H1 (cell line): ENCODE data around the gene ANKS1B. TPM values are rescaled to one million over a fixed set of nuclear protein-coding genes. Genes with fewer than 3 reads are reported as not detected.

ENCODE experiments used
- CTCF ChIA-PET: fragments of 300-600 bp; sonication (Branson Sonifier 250); formaldehyde crosslinking; loops from one replicate; lab custom pipeline; 2021; ENCODE audit not compliant: partially characterized antibody; lab: Charles Lee
- POLR2A ChIA-PET: fragments of 300-600 bp; sonication (Branson Sonifier 250); formaldehyde crosslinking; loops from one replicate; lab custom pipeline; 2021; ENCODE audit warnings: inconsistent platforms; ENCODE audit not compliant: partially characterized antibody; lab: Charles Lee
- DNase-seq, 2 experiments: peaks; one replicate each; pipeline versions ENCODE4 v3.0.0 to v3.0.0-alpha.2; 2010 to 2022; ENCODE audit warnings: low spot score in 2 of 2, low read depth in 1 of 2, mixed read lengths in 1 of 2
- FAIRE-seq: peaks from 2 replicates; lab custom pipeline; 2011; peaks lifted over from hg19 to GRCh38; lab: Jason Lieb, UNC
- H2AFZ ChIP-seq: 2 replicates; pipeline ENCODE4 v1.8.1; 2012; ENCODE audit warnings: low read length, inconsistent platforms
- H2AK5ac ChIP-seq: 2 replicates; pipeline ENCODE4 v1.6.1; 2013; ENCODE audit warnings: low read depth, low read length
- H2BK120ac ChIP-seq: replicated peaks from 2 replicates; pipeline ENCODE3; 2013; ENCODE audit warnings: low read depth, low read length, inconsistent platforms
- H2BK12ac ChIP-seq: 2 replicates; pipeline ENCODE4 v1.6.1; 2013; ENCODE audit warnings: low read depth, low read length
- H2BK15ac ChIP-seq: 2 replicates; pipeline ENCODE4 v1.6.1; 2013; ENCODE audit warnings: low read length
- H2BK20ac ChIP-seq: 2 replicates; pipeline ENCODE4 v1.6.1; 2013; ENCODE audit warnings: low read length
- H2BK5ac ChIP-seq: 2 replicates; pipeline ENCODE4 v1.6.1; 2013; ENCODE audit warnings: low read depth, low read length
- H3K14ac ChIP-seq: 2 replicates; pipeline ENCODE4 v1.6.1; 2013; ENCODE audit warnings: inconsistent platforms; ENCODE audit not compliant: insufficient read length
- H3K18ac ChIP-seq: 2 replicates; pipeline ENCODE4 v1.6.1; 2013; ENCODE audit warnings: low read length; ENCODE audit errors: extremely low read depth
- H3K23ac ChIP-seq: 2 replicates; pipeline ENCODE4 v1.6.1; 2013; ENCODE audit warnings: inconsistent platforms; ENCODE audit not compliant: insufficient read length
- H3K23me2 ChIP-seq: 2 replicates; pipeline ENCODE4 v1.6.1; 2013; ENCODE audit warnings: low read depth, low read length
- H3K27ac ChIP-seq: 2 replicates; pipeline ENCODE4 v1.6.1; 2011; ENCODE audit warnings: low read depth, low read length, inconsistent platforms
- H3K27me3 ChIP-seq, 4 experiments: replicated peaks in 1 of 4; 1 replicate in 1 of 4; 2 replicates in 3 of 4; pipeline versions ENCODE4 v1.6.1 to v1.8.1; 2011 to 2013; ENCODE audit warnings: low read length in 3 of 4, mild to moderate bottlenecking in 3 of 4, inconsistent platforms in 2 of 4, mixed read lengths in 2 of 4, moderate library complexity in 1 of 4; ENCODE audit not compliant: control insufficient read depth in 3 of 4, insufficient read depth in 3 of 4; ENCODE audit errors: extremely low read depth in 1 of 4
- H3K36me3 ChIP-seq, 4 experiments: 2 replicates each; pipeline versions ENCODE4 v1.6.1 to v1.8.1; 2011 to 2013; ENCODE audit warnings: mild to moderate bottlenecking in 4 of 4, low read length in 3 of 4, moderate library complexity in 2 of 4, control low read depth in 1 of 4, inconsistent platforms in 1 of 4; ENCODE audit not compliant: insufficient read depth in 4 of 4, control insufficient read depth in 2 of 4
- H3K4ac ChIP-seq: replicated peaks from 2 replicates; pipeline ENCODE3; 2013; ENCODE audit warnings: low read length, low read depth, mixed read lengths, inconsistent platforms; ENCODE audit not compliant: insufficient read length
- H3K4me1 ChIP-seq, 4 experiments: replicated peaks in 1 of 4; 1 replicate in 1 of 4; 2 replicates in 3 of 4; pipeline versions ENCODE4 v1.6.1 to v1.8.1; 2011 to 2013; ENCODE audit warnings: low read length in 3 of 4, inconsistent platforms in 2 of 4, mixed read lengths in 1 of 4; ENCODE audit not compliant: insufficient read depth in 4 of 4, control insufficient read depth in 3 of 4
- H3K4me2 ChIP-seq, 2 experiments: 2 replicates each; pipeline versions ENCODE4 v1.6.1 to v1.8.1; 2011 to 2013; ENCODE audit warnings: low read depth in 2 of 2, low read length in 2 of 2, control low read depth in 1 of 2, inconsistent platforms in 1 of 2, mild to moderate bottlenecking in 1 of 2; ENCODE audit not compliant: insufficient read depth in 1 of 2
- H3K4me3 ChIP-seq, 4 experiments: fragments of 200-600, 300-600 bp in 1 of 4; sonication (generic), shearing (Covaris generic), sonication (Bioruptor Twin) in 1 of 4; 2 replicates each; pipeline versions ENCODE4 v1.5.1 to v1.8.1; 2011 to 2016; ENCODE audit warnings: low read length in 4 of 4, low read depth in 3 of 4, control low read depth in 2 of 4, inconsistent platforms in 2 of 4, mild to moderate bottlenecking in 2 of 4, mixed read lengths in 1 of 4, moderate library complexity in 1 of 4; ENCODE audit not compliant: insufficient read depth in 2 of 4; ENCODE audit errors: extremely low read depth in 1 of 4
- H3K56ac ChIP-seq: replicated peaks from 2 replicates; pipeline ENCODE3; 2013; ENCODE audit warnings: low read depth, mild to moderate bottlenecking, mixed read lengths, low read length, inconsistent platforms; ENCODE audit not compliant: insufficient read length
- H3K79me1 ChIP-seq: 2 replicates; pipeline ENCODE4 v1.6.1; 2013; ENCODE audit warnings: low read depth, low read length, control low read depth
- H3K79me2 ChIP-seq, 2 experiments: 2 replicates each; pipeline versions ENCODE4 v1.6.1 to v1.8.1; 2012 to 2013; ENCODE audit warnings: low read length in 2 of 2, mild to moderate bottlenecking in 2 of 2, inconsistent platforms in 1 of 2; ENCODE audit not compliant: insufficient read depth in 2 of 2, control insufficient read depth in 1 of 2
- H3K9ac ChIP-seq, 4 experiments: replicated peaks in 1 of 4; 1 replicate in 1 of 4; 2 replicates in 3 of 4; pipeline versions ENCODE4 v1.6.1 to v1.8.1; 2011 to 2013; ENCODE audit warnings: low read depth in 3 of 4, low read length in 3 of 4, control low read depth in 2 of 4, mild to moderate bottlenecking in 2 of 4, moderate library complexity in 2 of 4, inconsistent platforms in 1 of 4; ENCODE audit errors: extremely low read depth in 1 of 4
- H3K9me3 ChIP-seq, 2 experiments: 2 replicates each; pipeline versions ENCODE4 v1.6.1 to v1.8.1; 2012 to 2013; ENCODE audit warnings: mild to moderate bottlenecking in 2 of 2, moderate library complexity in 2 of 2, control low read depth in 1 of 2, inconsistent platforms in 1 of 2, low read depth in 1 of 2, low read length in 1 of 2, mixed read lengths in 1 of 2; ENCODE audit not compliant: insufficient read depth in 2 of 2
- H4K20me1 ChIP-seq, 2 experiments: replicated peaks in 1 of 2; 2 replicates each; pipeline versions ENCODE3 to v1.8.1; 2011 to 2013; ENCODE audit warnings: inconsistent platforms in 2 of 2, low read length in 2 of 2, mild to moderate bottlenecking in 1 of 2; ENCODE audit not compliant: insufficient read depth in 2 of 2, control insufficient read depth in 1 of 2
- H4K5ac ChIP-seq: 2 replicates; pipeline ENCODE4 v1.6.1; 2013; ENCODE audit warnings: low read length, low read depth, mixed read lengths, inconsistent platforms; ENCODE audit not compliant: insufficient read length
- H4K8ac ChIP-seq: 2 replicates; pipeline ENCODE4 v1.8.0; 2013; ENCODE audit warnings: mild to moderate bottlenecking, moderate library complexity, low read length, inconsistent platforms; ENCODE audit not compliant: insufficient read depth; ENCODE audit errors: extremely low read depth
- H4K91ac ChIP-seq: replicated peaks from 2 replicates; pipeline ENCODE3; 2013; ENCODE audit warnings: low read length, mixed read lengths, inconsistent platforms; ENCODE audit not compliant: insufficient read length
- CBX5 ChIP-seq: fragments of 300-800, 300-1000 bp; sonication (generic); IDR thresholded peaks from 2 replicates; pipeline ENCODE4 v1.7.1; 2016; ENCODE audit warnings: antibody characterized with exemption, low read length, low read depth
- SIN3A ChIP-seq, 2 experiments: IDR thresholded peaks in 1 of 2; conservative IDR thresholded peaks in 1 of 2; 2 replicates each; pipeline ENCODE4 v1.6.1; 2011 to 2012; ENCODE audit warnings: low read length in 2 of 2, improper control_type of control experiment in 1 of 2, low read depth in 1 of 2, mild to moderate bottlenecking in 1 of 2
- TAF7 ChIP-seq: optimal IDR thresholded peaks from 2 replicates; pipeline ENCODE3; 2011; ENCODE audit warnings: low read depth, mild to moderate bottlenecking, inconsistent platforms, low read length, moderate library complexity, borderline replicate concordance
- TCF12 ChIP-seq: IDR thresholded peaks from 2 replicates; pipeline ENCODE4 v1.6.1; 2011; ENCODE audit warnings: low read depth, mild to moderate bottlenecking, low read length
- WGBS, 2 experiments: shearing (Covaris generic) in 1 of 2; methylation state at CpG; one replicate each; pipeline versions ENCODE4 v1.1.6 to v1.1.7; 2013 to 2015; ENCODE audit warnings: low lambda C conversion rate in 2 of 2, mixed read lengths in 2 of 2, inconsistent platforms in 1 of 2, low coverage in 1 of 2, missing lambda C conversion rate in 1 of 2; ENCODE audit not compliant: insufficient replicate concordance in 2 of 2, insufficient coverage in 1 of 2, insufficient read length in 1 of 2; ENCODE audit errors: extremely low coverage in 1 of 2, missing lambda C conversion rate in 1 of 2; 5-methylcytosine and 5-hydroxymethylcytosine counted together
- polyA plus RNA-seq, 7 experiments: library from polyadenylated mRNA; depleted of rRNA in 3 of 7; stranded (reverse) in 5 of 7; unstranded in 2 of 7; fragments of >200 nt in 5 of 7; fragments of 200-250 nt in 2 of 7; gene quantifications; 1 replicate in 5 of 7; 2 replicates in 1 of 7; 4 replicates in 1 of 7; pipeline versions ENCODE4 v1.2.1 to v1.2.3, GENCODE V29; 2011 to 2013; ENCODE audit warnings: missing spikeins in 2 of 7, mixed read lengths in 2 of 7
- total RNA-seq: library from RNA; stranded (reverse); fragmentation: NEBNext Ultra II Directional; extraction: Animal tissue kit (Norgen Biotek cat#: 25700); gene quantifications from 2 replicates; pipeline ENCODE4 v1.2.1, GENCODE V29; 2021

Gene ANKS1B
- total and polyA plus RNA-seq, 2 of the 8 experiments (the other 6 are each of a cell fraction or from before 2014, with no cell fraction given) = 2.7 to 6.1 TPM

DNA sequence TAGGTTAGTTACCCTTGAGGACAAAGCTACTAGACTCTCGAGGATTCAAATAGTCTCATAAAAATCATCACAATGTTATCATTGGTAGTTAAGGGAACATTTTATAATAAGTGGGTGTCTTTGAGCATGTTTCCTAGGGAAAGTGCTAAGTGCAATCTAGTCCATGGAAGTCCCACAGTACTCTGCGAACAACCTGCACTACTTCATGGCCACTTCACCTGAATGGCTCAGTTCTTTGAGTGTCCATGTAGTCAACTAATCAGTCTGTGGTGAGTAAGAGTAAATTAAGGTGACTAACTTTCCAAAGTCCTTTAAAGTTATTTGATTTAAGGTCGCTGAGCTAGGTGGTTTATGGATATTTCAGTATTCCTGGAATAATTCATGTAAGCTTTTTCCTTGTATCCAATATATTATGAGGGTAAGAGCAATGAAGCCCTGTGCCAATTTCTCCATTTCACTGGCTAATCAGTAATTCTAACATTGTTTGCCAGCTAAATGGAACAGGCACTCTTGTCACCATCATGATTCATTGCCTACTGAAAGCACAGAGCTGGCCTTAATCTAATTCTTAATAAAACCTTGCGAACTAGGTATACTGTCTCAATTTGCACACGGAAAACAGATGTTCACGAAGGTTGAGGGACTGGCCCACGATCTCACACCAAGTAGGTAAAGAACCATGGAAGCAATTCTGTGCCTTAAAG lies 844.6 kb downstream of the ANKS1B start:
- no peaks in the 10 kb centered on the region; the same call in 1 of the 2 replicates for H3K23me2 ChIP-seq
- peaks cover 0 to 3% of the 10 kb centered on the region in 2 experiments; a peak in 1 of 4 replicates for H3K9me3 ChIP-seq
- no peak overlapping the region for H3K4ac ChIP-seq
- peak overlapping the region in 1 of 4 experiments; percentile 34; a peak in 1 of 7 replicates for H3K9ac ChIP-seq
- no peak overlapping the region for H2BK5ac ChIP-seq
- no peaks in the 10 kb centered on the region for H3K79me1 ChIP-seq
- H3K27ac ChIP-seq = no peak overlapping the region
- H3K27me3 ChIP-seq = no peaks in the 10 kb centered on the region
- no peak overlapping the region for H4K91ac ChIP-seq
- ChIA-PET CTCF (no interaction called here), POLR2A (no interaction called here)
- no peak for FAIRE-seq
- no peak overlapping the region for H2BK12ac ChIP-seq
- WGBS, 2 experiments = 91% methylated on average over 7 of the region's 7 CpGs; no CpG with 5 or more reads in 1 of the 2 experiments
- no peak for DNase-seq
- no peak overlapping the region for H4K5ac ChIP-seq
- H4K8ac ChIP-seq = no peak overlapping the region
- no peak overlapping the region for H2BK120ac ChIP-seq
- H3K79me2 ChIP-seq = no peaks in the 10 kb centered on the region
- no peak overlapping the region for H3K18ac ChIP-seq
- H2BK15ac ChIP-seq = no peak overlapping the region
- no peak overlapping the region for H3K4me3 ChIP-seq
- no peak overlapping the region for H2BK20ac ChIP-seq
- H3K14ac ChIP-seq = no peak overlapping the region
- no peak overlapping the region for H3K56ac ChIP-seq
- no peak for TF ChIP-seq SIN3A (conservative IDR thresholded peaks at IDR 0.05 in 1 of 2, IDR thresholded peaks at IDR 0.05 in 1 of 2; ENCODE audit: low read depth in 1 of 2, low read length in 2 of 2)
- TF ChIP-seq TCF12 = no peak
- TF ChIP-seq TAF7 = no peak
- TF ChIP-seq CBX5 = no peak
- H2AFZ ChIP-seq = no peak overlapping the region
- no peak overlapping the region for H2AK5ac ChIP-seq
- peaks cover 0 to 7% (median 1%) of the 10 kb centered on the region in 4 experiments; a peak in 2 of 7 replicates for H3K4me1 ChIP-seq
- no peak overlapping the region for H3K23ac ChIP-seq
- H4K20me1 ChIP-seq = no peaks in the 10 kb centered on the region
- H3K36me3 ChIP-seq = no peaks in the 10 kb centered on the region; a peak in 1 of 8 replicates
- H3K4me2 ChIP-seq = no peak overlapping the region
